GM19395 (cell line): ENCODE results near the gene ULBP2.
"Not testable (repeated sequence)": the region's sequence is repeated elsewhere in the genome, so short reads cannot be mapped to it uniquely, and the experiment has no call there.

Source experiments
- ATAC-seq: cut with Tn5 transposase; IDR thresholded peaks from one replicate; pipeline ENCODE4 v1.9.1; 2021; ENCODE audit warnings: mild to moderate bottlenecking, moderate library complexity; ENCODE audit not compliant: unreplicated experiment

The ULBP2 gene

DNA sequence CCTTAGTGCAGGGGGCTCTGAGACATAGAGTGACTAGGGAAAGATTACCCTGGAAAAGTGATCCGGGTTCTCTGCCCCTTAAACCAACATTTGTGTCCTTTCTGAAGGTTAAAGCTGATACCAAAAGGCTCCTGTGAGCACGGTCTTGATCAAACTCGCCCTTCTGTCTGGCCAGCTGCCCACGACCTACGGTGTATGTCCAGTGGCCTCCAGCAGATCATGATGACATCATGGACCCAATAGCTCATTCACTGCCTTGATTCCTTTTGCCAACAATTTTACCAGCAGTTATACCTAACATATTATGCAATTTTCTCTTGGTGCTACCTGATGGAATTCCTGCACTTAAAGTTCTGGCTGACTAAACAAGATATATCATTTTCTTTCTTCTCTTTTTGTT lies 6.8 kb downstream of the ULBP2 start:
- no peak for ATAC-seq

DNA sequence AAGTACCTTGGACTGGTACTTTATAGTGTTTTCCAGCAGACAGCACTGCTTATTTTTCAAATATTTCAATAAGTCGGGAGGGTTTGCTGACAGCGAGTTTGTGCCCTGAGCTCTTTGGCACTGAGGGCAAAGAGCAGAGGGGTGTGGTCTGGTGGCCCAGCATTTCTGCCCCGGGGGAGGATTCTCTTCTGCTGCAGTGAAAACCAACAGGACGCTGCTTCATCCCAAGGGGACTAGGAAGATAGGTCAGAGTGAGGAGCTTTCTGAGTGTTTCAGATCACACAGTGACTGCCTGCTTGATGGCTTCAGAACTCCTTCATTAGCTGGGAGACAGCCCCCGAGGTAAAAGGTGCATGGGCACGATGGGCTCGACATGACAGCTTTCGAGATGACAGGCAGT lies 8.6 kb downstream of the ULBP2 start:
- ATAC-seq, result no peak

DNA sequence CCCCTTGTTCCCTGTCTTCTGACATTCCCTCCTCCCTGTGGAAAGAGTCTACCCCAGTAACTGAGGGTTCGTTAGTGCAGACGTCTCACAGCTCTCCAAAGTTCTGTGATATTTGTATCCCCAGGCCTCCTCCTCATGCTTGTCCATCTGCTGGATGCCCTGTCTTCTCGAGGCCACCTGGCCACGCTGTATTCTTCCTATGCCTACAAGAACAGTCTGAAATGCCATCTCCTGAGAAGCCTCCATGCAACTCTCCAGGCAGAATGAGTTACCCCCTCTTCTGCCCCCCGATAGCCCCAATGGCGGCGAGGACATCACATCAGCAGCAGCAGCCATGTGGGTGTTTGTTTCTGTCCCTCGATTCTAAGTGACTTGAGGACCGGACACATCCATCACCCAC lies 9.3 kb downstream of the ULBP2 start:
- ATAC-seq, result no peak

DNA sequence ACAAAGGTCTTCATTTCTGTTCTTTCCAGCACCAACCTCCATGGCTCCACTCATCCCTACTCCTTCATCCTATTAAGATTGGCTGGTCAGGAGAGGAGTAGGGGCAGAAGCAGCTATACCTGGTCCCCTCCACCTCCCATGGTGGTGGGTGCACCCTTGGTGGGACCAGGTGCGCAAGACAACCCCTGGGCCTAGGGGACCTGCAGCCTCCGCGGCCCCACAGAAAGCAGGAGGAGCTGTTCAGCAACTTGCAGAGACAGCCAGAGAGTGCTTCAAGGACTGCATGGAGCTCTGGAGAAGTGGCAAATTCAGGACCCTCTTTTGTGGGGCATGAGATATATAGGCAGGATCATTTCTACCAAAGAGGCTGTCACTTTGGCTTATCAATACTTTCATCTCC lies 9.8 kb downstream of the ULBP2 start:
- ATAC-seq, result no peak

DNA sequence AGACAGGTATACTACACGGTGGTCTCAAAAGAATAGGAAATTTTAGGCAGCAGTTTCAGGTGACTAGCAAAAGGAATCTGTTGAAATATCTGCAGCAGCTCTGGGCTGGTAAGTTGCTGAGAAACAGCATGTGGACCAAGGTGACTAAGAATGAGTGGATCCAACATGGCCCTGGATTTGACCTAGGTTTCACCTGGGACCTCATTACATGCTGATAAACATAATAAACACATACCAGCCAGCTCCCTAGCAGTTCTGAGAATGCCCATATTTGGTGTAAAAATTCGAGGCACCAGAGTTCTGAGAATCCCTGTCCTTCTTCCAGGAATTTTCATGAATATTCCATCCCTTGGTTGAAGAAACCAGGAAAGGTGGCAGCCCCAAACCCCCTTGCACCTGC lies 11.6 kb downstream of the ULBP2 start:
- not testable (repeated sequence) for ATAC-seq

DNA sequence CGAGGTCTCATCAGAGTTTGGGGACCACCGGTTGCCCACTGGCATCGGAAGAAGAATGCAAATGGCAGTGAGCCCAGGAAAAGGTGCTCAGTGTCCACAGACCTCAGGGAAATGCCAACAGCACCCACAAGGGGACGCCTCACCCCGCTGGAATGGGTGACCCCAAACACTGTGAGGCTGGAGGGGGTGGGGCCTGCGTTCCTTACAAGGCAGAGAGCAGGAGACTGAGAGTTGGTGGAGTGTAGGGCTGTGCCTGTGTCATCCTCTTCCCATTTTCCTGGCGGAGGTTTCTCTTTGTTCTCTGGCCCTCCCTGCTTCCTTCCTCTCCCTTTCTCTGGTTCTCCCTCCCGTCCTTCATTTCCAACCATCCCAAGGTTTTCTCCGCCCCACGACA lies 12.1 kb downstream of the ULBP2 start:
- not testable (repeated sequence) for ATAC-seq

DNA sequence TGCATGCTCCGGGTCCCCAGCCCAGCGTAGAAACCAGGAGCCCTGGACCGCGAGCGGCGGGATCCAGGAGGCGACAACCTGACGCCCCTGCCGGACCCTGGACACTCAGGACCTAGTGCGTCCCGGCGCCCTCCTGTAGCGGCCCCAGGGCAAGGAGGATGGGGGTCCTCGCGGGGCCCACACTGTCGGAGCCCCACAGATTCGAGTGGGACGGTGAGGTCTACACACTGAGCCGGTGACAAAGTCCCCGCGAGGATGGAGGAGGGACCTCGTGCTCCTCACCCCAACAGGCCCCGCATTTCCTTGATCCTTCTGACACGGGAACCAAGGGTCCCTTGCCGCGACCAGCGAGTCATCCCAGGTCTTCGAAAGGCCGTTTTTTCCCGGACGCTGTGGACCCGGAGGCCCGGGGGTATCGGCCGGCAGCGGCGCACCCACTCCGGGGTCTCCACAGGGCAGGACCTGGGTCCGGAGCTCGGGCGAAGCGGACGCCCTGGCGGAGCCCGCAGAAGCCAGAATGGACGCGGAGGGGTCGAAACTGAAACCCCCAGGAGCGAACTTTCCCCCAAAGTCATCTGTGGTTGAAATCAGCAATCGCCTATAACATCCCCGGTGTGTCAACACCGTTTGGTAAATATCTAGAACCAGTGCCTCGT lies 12.6 kb downstream of the ULBP2 start:
- not testable (repeated sequence) for ATAC-seq

DNA sequence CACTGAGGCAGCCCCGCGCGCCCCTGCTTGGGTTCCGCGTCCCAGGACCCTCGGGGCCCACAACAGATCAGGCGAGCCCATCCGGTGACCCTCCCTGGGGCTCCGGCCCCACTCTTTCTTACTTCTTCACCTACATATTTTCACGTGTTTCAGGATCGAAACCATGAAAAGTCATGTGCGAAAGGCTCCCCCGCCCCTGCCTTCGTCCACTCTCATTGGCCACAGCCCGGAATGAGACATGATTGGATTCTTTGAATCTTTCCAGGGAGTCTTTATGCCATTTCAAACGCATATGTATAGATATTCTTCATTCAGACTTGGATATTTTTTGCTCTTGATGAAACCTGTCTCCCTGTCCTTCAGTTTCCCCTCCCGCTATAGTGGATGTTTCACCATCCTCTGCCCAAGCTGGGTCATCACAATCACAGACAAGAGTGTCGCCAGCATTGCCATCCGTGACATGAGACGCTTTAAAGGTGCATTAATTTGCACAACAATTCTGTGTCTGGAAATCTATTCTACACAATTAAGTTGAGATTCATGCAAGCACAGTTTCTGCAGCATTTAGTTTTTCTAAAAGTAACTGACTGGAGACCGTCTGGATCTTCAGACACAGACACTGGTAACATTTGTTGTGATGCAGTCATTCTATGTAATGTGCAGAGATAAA lies 13.3 kb downstream of the ULBP2 start:
- ATAC-seq, result not testable (repeated sequence)

DNA sequence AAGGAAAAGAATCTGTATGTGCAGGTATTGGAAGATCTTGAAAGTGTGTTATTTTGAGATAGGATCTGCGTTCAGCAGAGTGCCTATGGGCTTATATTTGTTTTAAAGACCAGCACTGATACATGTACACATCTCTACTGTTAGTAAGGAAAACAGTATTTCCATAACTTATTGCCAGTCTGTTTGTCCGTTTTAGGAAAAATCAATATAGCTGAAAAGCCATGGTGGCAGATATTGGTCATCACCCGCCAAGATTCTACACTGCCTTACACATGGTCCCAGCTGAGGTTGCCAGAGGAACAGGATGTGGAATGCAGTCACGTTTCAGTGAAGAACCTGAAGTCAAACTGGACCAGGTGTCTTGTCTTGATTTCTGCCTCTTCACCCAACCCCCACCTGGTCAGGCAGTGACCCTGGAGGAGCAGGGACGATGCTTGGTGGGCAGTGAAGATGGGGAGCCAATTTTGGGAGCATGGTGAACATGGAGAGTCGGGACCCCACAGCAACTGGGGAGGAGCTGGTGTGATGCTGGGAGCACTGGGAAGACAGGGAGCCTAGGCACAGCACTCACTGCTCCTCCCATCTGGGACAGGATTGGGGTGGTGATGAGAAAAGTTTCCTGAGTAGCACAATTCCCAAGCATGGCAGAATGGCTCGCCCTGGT lies 14.0 kb downstream of the ULBP2 start:
- ATAC-seq, result not testable (repeated sequence)

DNA sequence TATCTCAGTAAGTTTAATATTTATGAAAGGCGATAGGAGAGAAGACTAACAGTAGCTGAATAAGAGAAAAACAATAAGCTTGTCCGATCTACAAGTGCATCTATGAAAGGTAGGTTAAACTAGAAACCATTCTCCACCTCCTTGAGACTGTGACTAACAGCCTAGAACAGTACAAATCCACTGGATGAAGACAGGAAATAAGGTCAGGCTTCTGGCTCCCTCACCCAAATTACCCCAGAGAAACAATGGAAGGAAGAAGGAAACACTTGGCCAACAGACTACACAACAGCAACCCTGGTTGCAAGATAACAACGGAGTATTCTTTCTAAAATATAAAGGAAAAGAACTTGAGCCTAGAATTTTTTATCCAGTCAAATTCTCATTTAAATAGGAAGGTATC lies 16.3 kb downstream of the ULBP2 start:
- ATAC-seq, result not testable (repeated sequence)

DNA sequence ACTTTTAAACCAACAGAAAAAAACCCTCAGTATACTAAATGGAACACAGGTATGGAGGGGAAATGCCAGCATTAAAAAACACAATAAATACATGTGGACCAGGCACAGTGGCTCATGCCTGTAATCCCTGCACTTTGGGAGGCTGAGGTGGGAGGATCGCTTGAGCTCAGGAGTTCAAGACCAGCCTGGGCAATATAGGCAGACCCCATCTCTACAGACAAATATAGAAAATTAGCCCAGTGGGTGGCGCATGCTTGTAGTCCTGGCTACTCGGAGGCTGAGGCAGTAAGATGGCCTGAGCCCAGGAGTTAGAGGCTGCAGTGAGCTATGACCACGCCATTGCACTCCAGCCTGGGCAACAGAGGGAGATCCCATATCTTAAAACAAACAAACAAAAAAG lies 18.0 kb downstream of the ULBP2 start:
- ATAC-seq, result not testable (repeated sequence)

DNA sequence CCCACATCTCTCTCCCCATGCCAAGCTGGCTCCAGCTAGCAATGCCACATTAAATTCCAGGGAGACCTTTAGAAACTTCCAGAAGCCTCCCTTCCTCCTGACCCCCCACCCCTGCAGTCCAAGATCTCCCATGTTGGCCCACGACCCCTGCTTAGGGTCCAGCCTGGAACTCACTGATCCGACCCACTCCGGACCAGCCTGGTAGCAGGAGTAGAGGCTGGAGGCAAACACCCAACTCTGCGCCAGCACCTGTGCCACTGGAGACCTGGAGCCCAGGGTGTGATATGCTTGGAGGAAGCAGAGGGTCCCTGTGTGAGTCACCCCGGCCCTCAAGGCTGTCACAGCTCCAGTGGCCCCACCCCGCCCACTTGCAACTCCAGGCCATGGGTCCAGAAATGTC lies 18.7 kb downstream of the ULBP2 start:
- ATAC-seq, result no peak

DNA sequence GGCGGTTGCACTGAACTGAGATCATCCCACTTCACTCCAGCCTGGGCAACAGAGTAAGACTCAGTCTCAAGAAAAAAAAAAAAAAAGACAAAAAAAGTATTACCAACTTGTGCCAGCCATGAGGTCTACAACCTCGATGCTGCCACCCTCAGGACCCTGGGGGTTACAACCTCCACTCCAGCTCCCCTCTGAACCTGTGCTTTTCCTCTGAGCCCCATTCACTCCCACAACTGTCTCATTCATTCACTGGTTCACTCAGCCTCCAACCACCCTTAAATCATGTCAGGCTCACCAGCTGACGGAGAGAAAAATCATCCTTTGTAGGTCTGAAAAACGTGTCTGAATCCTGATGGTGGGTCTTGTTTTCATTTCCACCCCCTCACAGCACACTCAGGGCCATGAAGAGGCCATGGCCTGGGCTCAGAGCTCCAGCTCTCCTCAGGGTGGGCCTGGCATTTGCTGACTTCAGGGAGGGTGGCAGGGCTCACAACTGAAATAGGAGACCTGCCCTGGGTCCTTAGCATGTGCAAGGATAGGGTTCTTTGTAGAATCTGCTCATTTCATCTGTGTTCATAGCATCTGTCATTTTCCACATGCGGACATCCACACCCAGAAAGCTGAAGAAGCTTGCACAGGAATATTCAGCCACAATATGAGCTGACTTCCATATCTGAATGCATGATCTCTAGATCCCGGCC lies 20.1 kb downstream of the ULBP2 start:
- no peak for ATAC-seq

DNA sequence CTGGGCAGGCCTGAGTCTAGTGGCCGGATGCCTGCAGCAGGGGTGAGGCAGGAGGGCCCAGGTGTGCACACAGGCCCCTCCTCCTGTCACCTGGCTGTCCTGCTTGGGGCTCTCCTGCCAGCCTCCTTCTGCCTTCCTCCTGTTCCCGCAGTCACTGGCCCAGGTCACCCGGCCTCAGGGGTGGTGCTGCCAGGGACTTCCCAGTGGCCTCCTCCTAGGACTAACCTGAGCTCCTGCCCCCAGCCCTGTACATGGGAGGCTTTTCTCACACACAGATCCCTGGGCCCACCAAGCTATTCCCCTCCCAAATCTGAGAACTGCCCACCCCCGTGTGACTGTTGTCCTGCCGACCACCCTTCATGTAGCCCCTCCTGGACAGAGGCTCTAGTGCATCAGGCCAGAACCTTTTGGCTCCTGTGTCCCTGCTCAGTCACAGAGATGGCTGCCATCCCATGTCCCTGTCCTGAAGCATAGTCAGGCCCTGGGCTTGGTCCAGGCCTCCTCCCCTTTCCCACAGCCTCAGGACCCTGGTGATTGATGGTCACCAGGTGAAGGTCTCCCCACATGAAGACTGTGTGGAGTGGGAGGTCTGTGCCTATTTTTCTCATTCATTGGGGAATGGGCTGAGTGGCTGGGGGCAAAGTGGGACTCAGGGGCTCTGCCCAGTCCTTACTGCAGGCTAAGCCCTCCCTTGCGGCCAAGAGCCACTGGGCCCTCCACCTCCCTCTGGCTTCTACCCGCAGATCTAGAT lies 20.8 kb downstream of the ULBP2 start:
- no peak for ATAC-seq

DNA sequence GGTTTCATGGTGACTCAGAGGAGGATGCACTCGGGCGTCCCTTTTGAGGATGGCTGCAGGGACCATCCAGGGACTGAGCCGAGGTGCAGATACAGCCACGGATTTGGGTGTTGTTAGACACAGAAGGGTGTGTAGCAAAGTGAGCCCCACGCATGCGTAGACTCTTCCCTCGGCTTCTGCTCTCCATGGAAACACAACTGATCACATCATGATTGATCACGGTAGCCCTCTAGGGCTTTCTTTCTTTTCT lies 21.3 kb downstream of the ULBP2 start:
- no peak for ATAC-seq

DNA sequence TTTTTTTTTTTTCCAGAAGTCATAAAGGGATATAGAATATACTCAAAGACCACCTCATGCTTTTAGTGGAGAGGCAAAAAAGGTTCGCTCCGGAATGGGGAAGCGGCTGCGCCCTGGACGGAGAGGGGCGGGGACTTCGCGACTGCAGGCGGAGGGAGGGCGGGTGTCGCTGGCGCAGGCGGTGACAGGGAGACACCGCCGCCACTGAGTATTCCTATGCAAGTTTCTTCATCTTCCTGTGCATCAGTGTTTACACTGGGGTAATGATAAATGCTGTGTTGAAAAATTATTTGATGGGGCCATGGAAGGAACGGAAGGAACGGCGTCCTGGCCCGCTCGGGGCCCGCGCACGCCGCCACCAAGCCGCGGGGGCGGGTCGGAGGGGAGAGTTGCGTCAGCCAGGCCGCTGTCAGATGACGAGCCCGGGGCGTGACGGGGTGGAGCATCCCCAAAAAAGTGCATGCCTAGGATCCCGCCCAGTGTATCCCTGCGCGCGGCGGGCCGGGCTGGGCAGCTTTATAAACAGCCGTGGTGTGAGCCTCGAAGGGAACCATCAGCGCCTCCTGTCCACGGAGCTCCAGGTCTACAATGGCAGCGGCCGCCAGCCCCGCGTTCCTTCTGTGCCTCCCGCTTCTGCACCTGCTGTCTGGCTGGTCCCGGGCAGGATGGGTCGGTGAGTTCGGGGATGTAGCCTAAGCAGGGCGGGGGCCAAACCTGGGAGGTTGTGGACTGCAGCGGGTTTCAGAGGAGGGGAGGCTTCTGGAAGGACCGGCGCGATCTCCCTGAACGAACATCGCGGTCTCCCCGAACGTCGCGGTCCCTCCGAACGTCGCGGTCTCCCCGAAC lies 21.9 kb downstream of the ULBP2 start, which contains the start of gene ULBP1:
ULBP1 (plus strand) TSS at position 482 of the 846 bp plus-strand sequence; CDS start at position 589, 107 bp downstream.
- ATAC-seq, result peak; percentile 62

DNA sequence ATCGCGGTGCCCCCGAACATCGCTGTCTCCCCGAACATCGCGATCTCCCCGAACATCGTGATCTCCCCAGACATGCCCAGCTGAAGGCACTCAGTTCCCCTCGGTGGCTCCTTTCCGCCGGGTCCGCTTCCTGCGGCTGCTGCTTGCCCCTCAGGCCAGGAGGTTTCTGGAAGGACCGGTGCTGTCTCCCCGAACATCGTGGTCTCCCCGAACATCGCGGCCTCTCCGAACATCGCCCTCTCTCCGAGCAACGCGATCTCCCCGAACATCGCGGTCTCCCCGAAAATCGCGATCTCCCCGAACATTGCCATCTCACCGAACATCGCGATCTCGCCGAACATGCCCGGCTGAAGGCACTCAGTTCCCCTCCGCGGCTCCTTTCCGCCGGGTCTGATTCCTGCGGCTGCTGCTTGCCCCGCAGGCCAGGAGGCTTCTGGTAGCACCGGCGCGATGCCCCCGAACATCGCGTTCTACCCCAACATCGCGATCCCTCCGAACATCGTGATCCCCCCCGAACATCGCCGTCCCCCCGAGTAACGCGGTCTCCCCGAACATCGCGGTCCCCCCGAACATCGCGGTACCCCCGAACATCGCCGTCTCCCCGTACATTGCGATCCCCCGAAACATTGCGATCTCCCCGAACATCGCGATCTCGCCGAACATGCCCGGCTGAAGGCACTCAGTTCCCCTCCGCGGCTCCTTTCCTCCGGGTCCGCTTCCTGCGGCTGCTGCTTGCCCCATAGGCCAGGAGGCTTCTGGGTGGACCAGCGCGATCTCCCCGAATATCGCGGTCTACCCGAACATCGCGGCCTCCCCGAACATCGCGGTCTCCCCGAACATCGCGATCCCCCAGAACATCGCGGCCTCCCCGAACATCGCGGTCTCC lies 22.7 kb downstream of the ULBP2 start:
- ATAC-seq, result no peak

DNA sequence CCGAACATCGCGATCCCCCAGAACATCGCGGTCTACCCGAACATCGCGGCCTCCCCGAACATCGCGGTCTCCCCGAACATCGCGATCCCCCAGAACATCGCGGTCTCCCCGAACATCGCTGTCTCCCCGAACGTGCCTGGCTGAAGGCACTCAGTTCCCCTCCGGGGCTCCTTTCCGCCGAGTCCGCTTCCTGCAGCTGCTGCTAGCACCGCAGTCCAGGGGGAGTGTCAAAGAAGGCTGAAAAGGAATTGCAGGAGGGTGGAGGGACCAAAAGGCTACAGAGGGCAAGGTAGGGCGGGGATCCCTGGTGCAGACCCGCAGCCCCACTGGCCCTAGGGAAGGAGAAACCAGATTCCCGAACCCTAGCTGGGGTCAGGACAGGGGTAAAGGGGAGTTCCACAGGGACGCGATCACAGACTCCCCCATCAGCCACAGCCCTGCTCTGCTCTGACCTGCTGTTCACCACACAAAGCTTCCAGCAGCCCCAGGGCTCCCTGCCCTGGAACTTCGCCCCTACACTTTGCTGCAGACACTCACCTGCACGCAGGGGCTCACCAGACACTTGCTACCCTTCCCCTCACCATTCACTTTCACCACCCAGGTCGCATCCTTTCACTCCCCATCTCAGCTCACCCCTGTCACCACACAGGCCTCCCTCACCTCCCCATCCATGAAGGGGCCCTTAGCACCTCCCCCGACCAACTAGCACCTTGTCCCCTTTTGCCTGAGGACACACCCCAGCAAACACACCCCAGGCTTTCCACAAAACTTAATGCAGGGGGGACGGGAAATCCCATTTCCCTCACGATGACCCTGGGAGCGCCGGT lies 23.6 kb downstream of the ULBP2 start:
- ATAC-seq, result no peak
